Fibroblast of lung (primary cell): ENCODE data around the gene HLA-DOA.

Source experiments
- EZH2 ChIP-seq: IDR thresholded peaks from 2 replicates; pipeline ENCODE4 v1.5.1; 2012; ENCODE audit warnings: low read length, control low read depth, mild to moderate bottlenecking; ENCODE audit errors: missing control alignments
- TF ChIP-seq, protein P1 (sequence below), 2 donors: IDR thresholded peaks in 1 of 2; conservative IDR thresholded peaks in 1 of 2; 1 replicate in 1 of 2; 2 replicates in 1 of 2; pipeline ENCODE4 v1.5.1; 2011 to 2012; ENCODE audit warnings: low read length in 2 of 2, control low read depth in 1 of 2, inconsistent platforms in 1 of 2, low read depth in 1 of 2, mild to moderate bottlenecking in 1 of 2

DNA sequence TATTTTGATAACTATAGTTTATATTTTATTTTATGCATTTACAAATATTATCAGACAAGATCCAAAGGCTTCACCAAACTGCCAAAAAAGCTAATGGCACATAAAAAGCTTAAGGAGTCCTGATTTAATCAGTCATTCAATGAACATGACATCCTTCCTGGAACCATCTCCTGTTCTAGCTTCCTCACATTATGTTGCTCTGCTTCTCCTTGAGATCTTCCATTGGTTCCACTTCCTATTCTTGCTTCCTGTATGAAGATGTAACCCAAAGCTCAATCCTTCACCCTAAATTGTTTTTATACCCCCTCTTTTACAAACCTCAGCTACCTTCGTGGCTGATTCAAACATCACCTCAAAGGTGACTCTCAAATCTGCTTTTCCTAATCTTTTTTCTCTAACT lies 45.5 kb downstream of the HLA-DOA start:
- TF ChIP-seq, protein P1, sequence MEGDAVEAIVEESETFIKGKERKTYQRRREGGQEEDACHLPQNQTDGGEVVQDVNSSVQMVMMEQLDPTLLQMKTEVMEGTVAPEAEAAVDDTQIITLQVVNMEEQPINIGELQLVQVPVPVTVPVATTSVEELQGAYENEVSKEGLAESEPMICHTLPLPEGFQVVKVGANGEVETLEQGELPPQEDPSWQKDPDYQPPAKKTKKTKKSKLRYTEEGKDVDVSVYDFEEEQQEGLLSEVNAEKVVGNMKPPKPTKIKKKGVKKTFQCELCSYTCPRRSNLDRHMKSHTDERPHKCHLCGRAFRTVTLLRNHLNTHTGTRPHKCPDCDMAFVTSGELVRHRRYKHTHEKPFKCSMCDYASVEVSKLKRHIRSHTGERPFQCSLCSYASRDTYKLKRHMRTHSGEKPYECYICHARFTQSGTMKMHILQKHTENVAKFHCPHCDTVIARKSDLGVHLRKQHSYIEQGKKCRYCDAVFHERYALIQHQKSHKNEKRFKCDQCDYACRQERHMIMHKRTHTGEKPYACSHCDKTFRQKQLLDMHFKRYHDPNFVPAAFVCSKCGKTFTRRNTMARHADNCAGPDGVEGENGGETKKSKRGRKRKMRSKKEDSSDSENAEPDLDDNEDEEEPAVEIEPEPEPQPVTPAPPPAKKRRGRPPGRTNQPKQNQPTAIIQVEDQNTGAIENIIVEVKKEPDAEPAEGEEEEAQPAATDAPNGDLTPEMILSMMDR (conservative IDR thresholded peaks at IDR 0.05 in 1 of 2, IDR thresholded peaks at IDR 0.05 in 1 of 2; ENCODE audit: low read depth in 1 of 2, low read length in 2 of 2) = no peak
- TF ChIP-seq EZH2 = no peak
